NB4 (cell line): Measurements from ENCODE around the gene TOP1.

Experiments used
- MAX ChIP-seq: IDR thresholded peaks from 2 replicates; pipeline ENCODE4 v1.6.1; 2011; ENCODE audit warnings: low read depth, low read length
- POLR2A ChIP-seq: IDR thresholded peaks from 2 replicates; pipeline ENCODE4 v1.6.1; 2011; ENCODE audit warnings: mild to moderate bottlenecking; ENCODE audit not compliant: insufficient read length; ENCODE audit errors: extremely low read depth
- TF ChIP-seq, protein P1 (sequence below): IDR thresholded peaks from one replicate; pipeline ENCODE4 v1.5.1; 2012; ENCODE audit warnings: low read depth, low read length

DNA sequence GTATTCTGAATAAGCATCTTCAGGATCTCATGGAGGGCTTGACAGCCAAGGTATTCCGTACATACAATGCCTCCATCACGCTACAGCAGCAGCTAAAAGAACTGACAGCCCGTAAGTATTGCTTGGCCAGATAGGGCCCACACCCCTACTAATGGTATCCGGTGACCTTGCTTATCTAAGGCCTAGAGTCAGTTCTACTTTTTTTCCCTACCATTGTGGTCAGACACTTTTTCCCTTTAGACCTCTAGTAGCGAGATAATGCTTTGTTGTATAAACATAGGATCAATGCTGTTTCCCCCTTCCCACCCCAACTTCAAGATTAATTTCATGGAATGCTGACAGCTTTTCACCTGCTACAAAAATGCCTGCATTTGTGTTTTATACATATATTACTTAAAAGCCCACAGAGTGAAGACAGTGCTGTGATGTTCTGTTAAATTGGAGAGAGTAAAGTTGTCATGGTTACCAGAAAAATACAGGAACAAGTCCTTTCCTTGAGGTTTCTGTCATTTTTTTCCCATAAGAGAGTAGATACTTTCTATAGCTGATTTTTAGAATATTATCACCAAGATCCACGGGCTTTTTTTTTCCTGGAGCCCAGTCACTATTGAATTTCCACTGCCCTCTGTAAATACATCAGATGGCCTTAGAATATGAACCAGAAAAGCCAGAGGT is 87.8 kb downstream of the TOP1 start:
- TF ChIP-seq, protein P1, sequence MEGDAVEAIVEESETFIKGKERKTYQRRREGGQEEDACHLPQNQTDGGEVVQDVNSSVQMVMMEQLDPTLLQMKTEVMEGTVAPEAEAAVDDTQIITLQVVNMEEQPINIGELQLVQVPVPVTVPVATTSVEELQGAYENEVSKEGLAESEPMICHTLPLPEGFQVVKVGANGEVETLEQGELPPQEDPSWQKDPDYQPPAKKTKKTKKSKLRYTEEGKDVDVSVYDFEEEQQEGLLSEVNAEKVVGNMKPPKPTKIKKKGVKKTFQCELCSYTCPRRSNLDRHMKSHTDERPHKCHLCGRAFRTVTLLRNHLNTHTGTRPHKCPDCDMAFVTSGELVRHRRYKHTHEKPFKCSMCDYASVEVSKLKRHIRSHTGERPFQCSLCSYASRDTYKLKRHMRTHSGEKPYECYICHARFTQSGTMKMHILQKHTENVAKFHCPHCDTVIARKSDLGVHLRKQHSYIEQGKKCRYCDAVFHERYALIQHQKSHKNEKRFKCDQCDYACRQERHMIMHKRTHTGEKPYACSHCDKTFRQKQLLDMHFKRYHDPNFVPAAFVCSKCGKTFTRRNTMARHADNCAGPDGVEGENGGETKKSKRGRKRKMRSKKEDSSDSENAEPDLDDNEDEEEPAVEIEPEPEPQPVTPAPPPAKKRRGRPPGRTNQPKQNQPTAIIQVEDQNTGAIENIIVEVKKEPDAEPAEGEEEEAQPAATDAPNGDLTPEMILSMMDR, result no peak
- no peak for TF ChIP-seq POLR2A
- no peak for TF ChIP-seq MAX
